RKO (cell line): ENCODE results near the gene CD226.
"Not testable (repeated sequence)": the region's sequence is repeated elsewhere in the genome, so short reads cannot be mapped to it uniquely, and the experiment has no call there.

Source experiments
- DNase-seq: peaks from one replicate; pipeline ENCODE4 v3.0.0-alpha.2; 2016; ENCODE audit warnings: low spot score

Gene CD226

GRCh38 chr18:69956665-69957620, 9.3 kb upstream of the CD226 start:
- no peak for DNase-seq

- no peak for DNase-seq
Measured at GRCh38 chr18:69956057-69956456, 8.4 kb upstream of the CD226 start.

GRCh38 chr18:69954719-69955480, 7.2 kb upstream of the CD226 start:
- no peak for DNase-seq

GRCh38 chr18:69953191-69953590, 5.5 kb upstream of the CD226 start:
- DNase-seq, result no peak

- DNase-seq, result no peak
Measured at GRCh38 chr18:69951182-69951581, 3.5 kb upstream of the CD226 start.

GRCh38 chr18:69949538-69949936, 1.9 kb upstream of the CD226 start:
- DNase-seq, result no peak

GRCh38 chr18:69948919-69949537, 1.4 kb upstream of the CD226 start:
- DNase-seq, result no peak

- DNase-seq, result no peak
Measured at GRCh38 chr18:69948256-69948655, 583 bp upstream of the CD226 start.

- no peak for DNase-seq
Measured at GRCh38 chr18:69946608-69947155, 991 bp downstream of the CD226 start.

- DNase-seq, result no peak
Measured at GRCh38 chr18:69945220-69946114, 2.2 kb downstream of the CD226 start.

GRCh38 chr18:69944436-69944835, 3.2 kb downstream of the CD226 start:
- no peak for DNase-seq

- no peak for DNase-seq
Measured at GRCh38 chr18:69943021-69943420, 4.7 kb downstream of the CD226 start.

GRCh38 chr18:69941183-69941582, 6.5 kb downstream of the CD226 start:
- DNase-seq, result no peak

- DNase-seq, result not testable (repeated sequence)
Measured at GRCh38 chr18:69939812-69940211, 7.9 kb downstream of the CD226 start.

- DNase-seq, result no peak
Measured at GRCh38 chr18:69936191-69936558, 11.5 kb downstream of the CD226 start.

GRCh38 chr18:69935319-69936190, 12.1 kb downstream of the CD226 start:
- no peak for DNase-seq

GRCh38 chr18:69934601-69935265, 12.9 kb downstream of the CD226 start:
- no peak for DNase-seq

- no peak for DNase-seq
Measured at GRCh38 chr18:69929041-69929774, 18.5 kb downstream of the CD226 start.

- no peak for DNase-seq
Measured at GRCh38 chr18:69916412-69916811, 31.3 kb downstream of the CD226 start.
